A549 (cell line): ENCODE measurements around the gene SCAMP1.

Experiments
- CEBPB ChIP-seq, 2 experiments: fragments of >200 bp in 1 of 2; sonication (Bioruptor Twin) in 1 of 2; formaldehyde crosslinking in 1 of 2; IDR thresholded peaks; 2 replicates each; pipeline ENCODE4 v1.6.1; 2012 to 2016
- MAX ChIP-seq: IDR thresholded peaks from 2 replicates; pipeline ENCODE4 v1.6.1; 2012
- TF ChIP-seq, protein P1 (sequence below): fragments of >200 bp; sonication (Bioruptor Twin); formaldehyde crosslinking; IDR thresholded peaks from 3 replicates; pipeline ENCODE4 v1.5.1; 2016

- TF ChIP-seq, protein P1, sequence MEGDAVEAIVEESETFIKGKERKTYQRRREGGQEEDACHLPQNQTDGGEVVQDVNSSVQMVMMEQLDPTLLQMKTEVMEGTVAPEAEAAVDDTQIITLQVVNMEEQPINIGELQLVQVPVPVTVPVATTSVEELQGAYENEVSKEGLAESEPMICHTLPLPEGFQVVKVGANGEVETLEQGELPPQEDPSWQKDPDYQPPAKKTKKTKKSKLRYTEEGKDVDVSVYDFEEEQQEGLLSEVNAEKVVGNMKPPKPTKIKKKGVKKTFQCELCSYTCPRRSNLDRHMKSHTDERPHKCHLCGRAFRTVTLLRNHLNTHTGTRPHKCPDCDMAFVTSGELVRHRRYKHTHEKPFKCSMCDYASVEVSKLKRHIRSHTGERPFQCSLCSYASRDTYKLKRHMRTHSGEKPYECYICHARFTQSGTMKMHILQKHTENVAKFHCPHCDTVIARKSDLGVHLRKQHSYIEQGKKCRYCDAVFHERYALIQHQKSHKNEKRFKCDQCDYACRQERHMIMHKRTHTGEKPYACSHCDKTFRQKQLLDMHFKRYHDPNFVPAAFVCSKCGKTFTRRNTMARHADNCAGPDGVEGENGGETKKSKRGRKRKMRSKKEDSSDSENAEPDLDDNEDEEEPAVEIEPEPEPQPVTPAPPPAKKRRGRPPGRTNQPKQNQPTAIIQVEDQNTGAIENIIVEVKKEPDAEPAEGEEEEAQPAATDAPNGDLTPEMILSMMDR: no peak
- TF ChIP-seq MAX (no peak), CEBPB (IDR thresholded peaks at IDR 0.05) (no peak)
These were observed 69.0 kb downstream of the SCAMP1 start for GRCh38 chr5:78429332-78429980.
